GM13977 (cell line): ENCODE results near the gene ATP11B.

ENCODE experiments used
- DNase-seq: peaks from one replicate; pipeline ENCODE4 v3.0.0; 2012; ENCODE audit warnings: low spot score
- CTCF ChIP-seq: IDR thresholded peaks from 2 replicates; pipeline ENCODE4 v1.5.1; 2012; ENCODE audit warnings: mild to moderate bottlenecking, control low read depth; ENCODE audit not compliant: insufficient read depth; ENCODE audit errors: extremely low read depth, missing control alignments
- in situ Hi-C: fragments of 300-500 bp; cut with MboI; formaldehyde crosslinking; loops from one replicate; pipeline ENCODE4 v1.12.0; 2022; ENCODE audit warnings: low sequenced_read_pairs, low pct_unique_long_range_greater_than_20kb, mixed read lengths, inconsistent platforms; ENCODE audit not compliant: unreplicated experiment

The ATP11B gene

GRCh38 chr3:182912474-182912873 lies 119.2 kb downstream of the ATP11B start:
- TF ChIP-seq CTCF = no peak
- no peak for DNase-seq
- in situ Hi-C loops = loop anchor here (25.0 kb wide), 1 partner anchor 475 kb away; no protein-coding TSS in a partner anchor

- peak; percentile 41 for DNase-seq
- no peak for TF ChIP-seq CTCF
- in situ Hi-C loops = loop anchor here (25.0 kb wide), 1 partner anchor 473 kb away; no protein-coding TSS in a partner anchor
These were observed 120.6 kb downstream of the ATP11B start for GRCh38 chr3:182913889-182914288.

GRCh38 chr3:182914341-182914740 lies 121.0 kb downstream of the ATP11B start:
- DNase-seq = peak; percentile 20
- in situ Hi-C loops = loop anchor here (25.0 kb wide), 1 partner anchor 473 kb away; no protein-coding TSS in a partner anchor

GRCh38 chr3:182917134-182917533 lies 123.8 kb downstream of the ATP11B start:
- in situ Hi-C loops = loop anchor here (25.0 kb wide), 1 partner anchor 470 kb away; no protein-coding TSS in a partner anchor
- TF ChIP-seq CTCF = no peak
- no peak for DNase-seq

More at GRCh38 chr3:182914341-182914740, 121.0 kb downstream of the ATP11B start:
- TF ChIP-seq CTCF = no peak

GRCh38 chr3:182919866-182920357 lies 126.6 kb downstream of the ATP11B start:
- TF ChIP-seq CTCF = no peak
- in situ Hi-C loops = loop anchor here (25.0 kb wide), 1 partner anchor 467 kb away; no protein-coding TSS in a partner anchor
- no peak for DNase-seq

GRCh38 chr3:182920515-182921084 lies 127.3 kb downstream of the ATP11B start:
- in situ Hi-C loops = loop anchor here (25.0 kb wide), 1 partner anchor 467 kb away; no protein-coding TSS in a partner anchor
- no peak for DNase-seq
- TF ChIP-seq CTCF = no peak
